IPS DF 6.9 (cell line): ENCODE results near the gene CCL1.
A peak's percentile ranks its signal among the peaks of the same experiment; 100 is the strongest.
"Not testable (repeated sequence)": the region's sequence is repeated elsewhere in the genome, so short reads cannot be mapped to it uniquely, and the experiment has no call there.

Experiments used
- DNase-seq: peaks from one replicate; pipeline ENCODE4 v3.0.0-alpha.2; 2013; ENCODE audit warnings: low read depth, low spot score
- H3K27ac ChIP-seq: one replicate; pipeline ENCODE4 v1.5.1; 2013; ENCODE audit warnings: low read length, control low read depth
- H3K27me3 ChIP-seq: 2 replicates; pipeline ENCODE4 v1.6.1; 2013; ENCODE audit warnings: mild to moderate bottlenecking, low read length; ENCODE audit not compliant: control insufficient read depth, insufficient read depth
- H3K36me3 ChIP-seq: 2 replicates; pipeline ENCODE4 v1.6.1; 2013; ENCODE audit warnings: low read length; ENCODE audit not compliant: control insufficient read depth, insufficient read depth
- H3K4me1 ChIP-seq: 2 replicates; pipeline ENCODE4 v1.6.1; 2013; ENCODE audit warnings: low read length; ENCODE audit not compliant: control insufficient read depth, insufficient read depth
- H3K4me3 ChIP-seq: 2 replicates; pipeline ENCODE4 v1.5.1; 2013; ENCODE audit warnings: mild to moderate bottlenecking, low read length
- H3K9me3 ChIP-seq: 2 replicates; pipeline ENCODE4 v1.6.1; 2013; ENCODE audit warnings: low read length, inconsistent platforms; ENCODE audit not compliant: control insufficient read depth, insufficient read depth
- WGBS: extraction: QIAGEN DNeasy Blood & Tissue Kit; methylation state at CpG from one replicate; pipeline ENCODE4 v1.1.7; 2013; ENCODE audit warnings: mixed read lengths, missing lambda C conversion rate; ENCODE audit not compliant: insufficient read length, insufficient coverage; 5-methylcytosine and 5-hydroxymethylcytosine counted together

Gene CCL1

DNA sequence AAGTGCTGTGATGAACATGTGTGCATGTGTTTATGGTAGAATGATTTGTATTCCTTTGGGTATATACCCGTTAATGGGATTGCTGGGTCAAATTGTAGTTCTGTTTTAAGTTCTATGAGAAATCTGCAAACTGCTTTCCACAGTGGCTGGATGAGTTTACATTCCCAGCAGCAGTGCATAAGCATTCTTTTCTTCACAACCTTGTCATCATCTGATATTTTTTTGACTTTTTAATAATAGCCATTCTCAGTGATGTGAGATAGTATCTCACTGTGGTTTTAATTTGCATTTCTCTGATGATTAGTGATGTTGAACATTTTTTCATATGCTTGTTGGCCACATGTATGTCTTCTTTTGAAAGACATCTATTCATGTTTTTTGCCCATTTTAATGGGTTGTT, 25.3 kb downstream of the CCL1 start:
- H3K4me3 ChIP-seq = no peak overlapping the region
- no peaks in the 10 kb centered on the region for H3K27me3 ChIP-seq
- no peaks in the 10 kb centered on the region for H3K36me3 ChIP-seq
- no peak for DNase-seq
- no peaks in the 10 kb centered on the region for H3K4me1 ChIP-seq
- H3K9me3 ChIP-seq = no peaks in the 10 kb centered on the region
- no CpG with 5 or more reads among the region's 1 CpG for WGBS
- no peak overlapping the region for H3K27ac ChIP-seq

DNA sequence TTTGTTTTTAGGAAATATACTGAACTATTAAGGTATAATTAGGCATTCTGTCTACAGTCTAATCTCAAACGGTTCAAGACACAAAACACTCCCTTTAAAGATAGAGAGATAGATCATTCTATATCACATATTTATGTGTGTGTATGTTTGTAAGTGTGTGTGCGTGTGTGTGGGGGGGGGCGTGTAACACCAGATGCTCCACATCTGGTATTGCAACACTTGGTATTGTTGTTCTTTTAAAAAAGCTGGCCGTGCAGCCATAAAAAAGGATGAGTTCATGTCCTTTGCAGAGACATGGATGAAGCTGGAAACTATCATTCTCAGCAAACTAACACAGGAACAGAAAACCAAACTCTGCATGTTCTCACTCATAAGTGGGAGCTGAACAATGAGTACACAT, 35.5 kb downstream of the CCL1 start:
- H3K36me3 ChIP-seq, H3K4me1 ChIP-seq, H3K27me3 ChIP-seq, DNase-seq, H3K27ac ChIP-seq, H3K4me3 ChIP-seq, H3K9me3 ChIP-seq: not testable (repeated sequence)
- WGBS = no CpG with 5 or more reads among the region's 4 CpGs

DNA sequence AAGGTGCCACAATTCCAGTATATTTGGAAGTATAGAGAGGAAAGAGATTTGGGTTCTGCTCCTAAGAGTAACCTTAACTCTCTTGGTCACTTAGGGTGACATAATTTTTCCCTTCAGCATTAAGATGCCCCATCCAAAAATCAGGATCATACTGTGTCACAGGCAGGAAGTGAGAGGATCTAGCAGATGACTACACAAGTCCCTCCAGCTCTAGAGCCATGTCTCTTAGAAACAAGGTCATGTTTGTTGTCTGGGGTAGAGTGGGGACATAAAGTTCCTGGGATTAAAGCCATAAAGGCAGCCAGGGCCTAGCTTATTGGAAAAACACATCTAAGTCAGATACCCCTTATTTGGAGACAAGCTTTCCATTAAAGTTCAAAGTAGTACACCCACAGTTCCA, 41.1 kb downstream of the CCL1 start:
- no peak for DNase-seq
- Histone ChIP-seq H3K4me1 (no peaks in the 10 kb centered on the region), H3K4me3 (no peak overlapping the region), H3K27me3 (no peaks in the 10 kb centered on the region), H3K27ac (no peak overlapping the region), H3K9me3 (no peaks in the 10 kb centered on the region), H3K36me3 (no peaks in the 10 kb centered on the region)

DNA sequence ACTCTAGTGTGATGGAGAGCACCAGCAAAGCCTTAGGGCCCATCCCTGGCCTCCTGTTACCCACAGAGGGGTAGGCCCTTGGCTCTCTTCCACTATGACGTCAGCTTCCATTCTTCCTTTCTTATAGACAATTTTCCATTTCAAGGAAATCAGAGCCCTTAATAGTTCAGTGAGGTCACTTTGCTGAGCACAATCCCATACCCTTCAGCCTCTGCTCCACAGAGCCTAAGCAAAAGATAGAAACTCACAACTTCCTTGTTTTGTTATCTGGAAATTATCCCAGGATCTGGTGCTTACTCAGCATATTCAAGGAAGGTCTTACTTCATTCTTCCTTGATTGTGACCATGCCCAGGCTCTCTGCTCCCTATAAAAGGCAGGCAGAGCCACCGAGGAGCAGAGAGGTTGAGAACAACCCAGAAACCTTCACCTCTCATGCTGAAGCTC, 44.0 kb downstream of the CCL1 start, which contains the start of gene CCL8:
Gene CCL8, plus strand, starts transcription at position 397 of the 445 bp plus-strand sequence. CDS start 67 bp downstream, outside the sequence.
- Histone ChIP-seq H3K4me1 (no peaks in the 10 kb centered on the region), H3K36me3 (no peaks in the 10 kb centered on the region), H3K9me3 (no peaks in the 10 kb centered on the region), H3K27me3 (no peaks in the 10 kb centered on the region), H3K4me3 (no peak within 1 kb of the TSS), H3K27ac (no peak within 1 kb of the TSS)
- DNase-seq = no peak
- no CpG with 5 or more reads among the region's 2 CpGs for WGBS

DNA sequence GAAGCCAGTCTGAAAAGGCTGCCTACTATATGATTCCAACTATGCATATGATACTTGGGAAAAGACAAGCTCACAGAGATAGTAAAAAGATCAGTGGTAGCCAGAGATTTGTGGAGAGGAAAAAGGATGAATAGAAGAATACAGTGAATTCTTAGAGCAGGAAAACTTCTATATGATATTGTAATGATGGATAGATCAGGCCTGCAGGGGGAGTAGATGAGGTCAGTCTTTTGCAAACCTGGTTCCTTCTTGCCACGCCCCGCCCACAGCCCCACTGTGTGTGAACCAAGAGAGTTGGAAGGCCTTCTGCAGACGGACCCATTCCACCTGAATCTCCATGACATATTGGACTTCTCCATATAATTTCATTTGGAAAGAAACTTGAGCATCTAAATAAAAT, 44.6 kb downstream of the CCL1 start:
- Histone ChIP-seq H3K27me3 (no peaks in the 10 kb centered on the region), H3K4me1 (no peaks in the 10 kb centered on the region), H3K36me3 (no peaks in the 10 kb centered on the region), H3K27ac (no peak overlapping the region), H3K4me3 (no peak overlapping the region), H3K9me3 (no peaks in the 10 kb centered on the region)
- no CpG with 5 or more reads among the region's 3 CpGs for WGBS
- DNase-seq = peak; percentile 13

- no CpG with 5 or more reads among the region's 4 CpGs for WGBS
- Histone ChIP-seq H3K36me3 (no peaks in the 10 kb centered on the region), H3K9me3 (no peaks in the 10 kb centered on the region), H3K4me1 (no peaks in the 10 kb centered on the region), H3K27me3 (no peaks in the 10 kb centered on the region), H3K27ac (no peak overlapping the region), H3K4me3 (no peak overlapping the region)
- DNase-seq = no peak
Measured at GRCh38 chr17:34314279-34314678, 48.8 kb downstream of the CCL1 start.

DNA sequence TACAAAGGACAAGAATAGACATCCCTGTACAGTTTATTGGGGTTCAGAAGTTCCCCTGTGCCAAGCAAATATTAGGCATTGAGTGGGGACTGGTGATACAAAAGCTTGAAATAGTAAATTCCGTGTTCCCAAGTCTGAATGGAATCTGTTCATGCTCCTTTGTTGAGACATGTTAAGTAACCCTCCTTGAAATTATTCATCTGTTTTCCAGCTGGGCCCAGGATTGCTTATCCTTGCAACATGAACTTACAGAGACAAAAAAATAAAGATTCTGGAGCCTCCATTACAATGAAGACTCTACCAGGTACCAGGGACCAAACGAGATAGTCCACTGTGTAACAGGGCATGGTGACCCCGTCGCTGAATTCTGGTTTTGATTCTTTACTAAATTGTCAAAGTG, 49.9 kb downstream of the CCL1 start:
- Histone ChIP-seq H3K4me3 (no peak overlapping the region), H3K9me3 (no peaks in the 10 kb centered on the region), H3K27me3 (no peaks in the 10 kb centered on the region), H3K36me3 (no peaks in the 10 kb centered on the region), H3K4me1 (no peaks in the 10 kb centered on the region), H3K27ac (no peak overlapping the region)
- DNase-seq = no peak
- no CpG with 5 or more reads among the region's 4 CpGs for WGBS

GRCh38 chr17:34312080-34312479, 51.0 kb downstream of the CCL1 start:
- Histone ChIP-seq H3K27me3 (no peaks in the 10 kb centered on the region), H3K36me3 (no peaks in the 10 kb centered on the region), H3K27ac (no peak overlapping the region), H3K4me3 (no peak overlapping the region), H3K4me1 (no peaks in the 10 kb centered on the region), H3K9me3 (no peaks in the 10 kb centered on the region)
- DNase-seq = no peak
- WGBS = no CpG with 5 or more reads among the region's 5 CpGs

GRCh38 chr17:34311291-34311690, 51.7 kb downstream of the CCL1 start:
- DNase-seq = no peak
- WGBS = no CpG with 5 or more reads among the region's 7 CpGs

More at GRCh38 chr17:34311291-34311690, 51.7 kb downstream of the CCL1 start:
- Histone ChIP-seq H3K9me3 (no peaks in the 10 kb centered on the region), H3K27me3 (no peaks in the 10 kb centered on the region), H3K36me3 (no peaks in the 10 kb centered on the region), H3K27ac (no peak overlapping the region), H3K4me3 (no peak overlapping the region), H3K4me1 (no peaks in the 10 kb centered on the region)
